Measurements from ENCODE around the gene MTLN.
"Not testable (repeated sequence)": the region's sequence is repeated elsewhere in the genome, so short reads cannot be mapped to it uniquely, and the experiment has no call there.

MTLN gene

GRCh38 chr2:110198016-110198415 is 14.3 kb downstream of the MTLN start:
- no peaks in the 10 kb centered on the region for H3K36me3 ChIP-seq
- no peaks in the 10 kb centered on the region for H3K9me3 ChIP-seq (ENCODE audit: severe bottlenecking)
- H3K27me3 ChIP-seq (ENCODE audit: insufficient read depth, low read depth, severe bottlenecking), result no peaks in the 10 kb centered on the region
- H3K27ac ChIP-seq, result no peak overlapping the region
- DNase-seq, result no peak
- H3K4me3 ChIP-seq (ENCODE audit: low read depth, low read length), result no peak overlapping the region
- TF ChIP-seq CTCF (IDR thresholded peaks at IDR 0.05; ENCODE audit: low read depth, low read length), result no peak

- H3K9me3 ChIP-seq (ENCODE audit: severe bottlenecking), result no peaks in the 10 kb centered on the region
- no peaks in the 10 kb centered on the region for H3K36me3 ChIP-seq
- TF ChIP-seq CTCF (IDR thresholded peaks at IDR 0.05; ENCODE audit: low read depth, low read length), result no peak
- no peak overlapping the region for H3K4me3 ChIP-seq (ENCODE audit: low read depth, low read length)
- no peak for DNase-seq
- H3K27ac ChIP-seq, result no peak overlapping the region
- no peaks in the 10 kb centered on the region for H3K27me3 ChIP-seq (ENCODE audit: insufficient read depth, low read depth, severe bottlenecking)
These were observed 14.9 kb downstream of the MTLN start for GRCh38 chr2:110197452-110197851.

- H3K36me3 ChIP-seq; H3K27me3 ChIP-seq (ENCODE audit: insufficient read depth, low read depth, severe bottlenecking); H3K9me3 ChIP-seq (ENCODE audit: severe bottlenecking); H3K4me3 ChIP-seq (ENCODE audit: low read depth, low read length); DNase-seq; H3K27ac ChIP-seq: not testable (repeated sequence)
These were observed 22.2 kb downstream of the MTLN start for GRCh38 chr2:110190169-110190568.

GRCh38 chr2:110182449-110182848 is 29.9 kb downstream of the MTLN start:
- H3K36me3 ChIP-seq, result no peaks in the 10 kb centered on the region
- DNase-seq, result no peak
- no peak overlapping the region for H3K4me3 ChIP-seq (ENCODE audit: low read depth, low read length)
- no peak for TF ChIP-seq CTCF (IDR thresholded peaks at IDR 0.05; ENCODE audit: low read depth, low read length)
- peaks cover 3% of the 10 kb centered on the region for H3K9me3 ChIP-seq (ENCODE audit: severe bottlenecking)
- H3K27ac ChIP-seq, result no peak overlapping the region
- no peaks in the 10 kb centered on the region for H3K27me3 ChIP-seq (ENCODE audit: insufficient read depth, low read depth, severe bottlenecking)

- Histone ChIP-seq H3K4me3 (ENCODE audit: low read depth, low read length) (no peak overlapping the region), H3K36me3 (no peaks in the 10 kb centered on the region), H3K27me3 (ENCODE audit: insufficient read depth, low read depth, severe bottlenecking) (no peaks in the 10 kb centered on the region), H3K9me3 (ENCODE audit: severe bottlenecking) (peaks cover 3% of the 10 kb centered on the region), H3K27ac (no peak overlapping the region)
- no peak for TF ChIP-seq CTCF (IDR thresholded peaks at IDR 0.05; ENCODE audit: low read depth, low read length)
- no peak for DNase-seq
These were observed 32.3 kb downstream of the MTLN start for GRCh38 chr2:110180036-110180435.

- H3K4me3 ChIP-seq (ENCODE audit: low read depth, low read length), result no peak overlapping the region
- no peaks in the 10 kb centered on the region for H3K27me3 ChIP-seq (ENCODE audit: insufficient read depth, low read depth, severe bottlenecking)
- no peaks in the 10 kb centered on the region for H3K9me3 ChIP-seq (ENCODE audit: severe bottlenecking)
- no peak for TF ChIP-seq CTCF (IDR thresholded peaks at IDR 0.05; ENCODE audit: low read depth, low read length)
- no peaks in the 10 kb centered on the region for H3K36me3 ChIP-seq
- H3K27ac ChIP-seq, result no peak overlapping the region
- DNase-seq, result no peak
These were observed 38.8 kb downstream of the MTLN start for GRCh38 chr2:110173523-110173922.

All from WERI-Rb-1 (cell line).